HUDEP-2 (cell line): ENCODE results near the gene LCMT2.

Experiments used
- DNase-seq, 76 experiments: peaks; one replicate each; lab custom pipeline; 2025; ENCODE audit not compliant: unreplicated experiment in 76 of 76; lab: John Stamatoyannopoulos, UW

Gene LCMT2, protein sequence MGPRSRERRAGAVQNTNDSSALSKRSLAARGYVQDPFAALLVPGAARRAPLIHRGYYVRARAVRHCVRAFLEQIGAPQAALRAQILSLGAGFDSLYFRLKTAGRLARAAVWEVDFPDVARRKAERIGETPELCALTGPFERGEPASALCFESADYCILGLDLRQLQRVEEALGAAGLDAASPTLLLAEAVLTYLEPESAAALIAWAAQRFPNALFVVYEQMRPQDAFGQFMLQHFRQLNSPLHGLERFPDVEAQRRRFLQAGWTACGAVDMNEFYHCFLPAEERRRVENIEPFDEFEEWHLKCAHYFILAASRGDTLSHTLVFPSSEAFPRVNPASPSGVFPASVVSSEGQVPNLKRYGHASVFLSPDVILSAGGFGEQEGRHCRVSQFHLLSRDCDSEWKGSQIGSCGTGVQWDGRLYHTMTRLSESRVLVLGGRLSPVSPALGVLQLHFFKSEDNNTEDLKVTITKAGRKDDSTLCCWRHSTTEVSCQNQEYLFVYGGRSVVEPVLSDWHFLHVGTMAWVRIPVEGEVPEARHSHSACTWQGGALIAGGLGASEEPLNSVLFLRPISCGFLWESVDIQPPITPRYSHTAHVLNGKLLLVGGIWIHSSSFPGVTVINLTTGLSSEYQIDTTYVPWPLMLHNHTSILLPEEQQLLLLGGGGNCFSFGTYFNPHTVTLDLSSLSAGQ

DNA sequence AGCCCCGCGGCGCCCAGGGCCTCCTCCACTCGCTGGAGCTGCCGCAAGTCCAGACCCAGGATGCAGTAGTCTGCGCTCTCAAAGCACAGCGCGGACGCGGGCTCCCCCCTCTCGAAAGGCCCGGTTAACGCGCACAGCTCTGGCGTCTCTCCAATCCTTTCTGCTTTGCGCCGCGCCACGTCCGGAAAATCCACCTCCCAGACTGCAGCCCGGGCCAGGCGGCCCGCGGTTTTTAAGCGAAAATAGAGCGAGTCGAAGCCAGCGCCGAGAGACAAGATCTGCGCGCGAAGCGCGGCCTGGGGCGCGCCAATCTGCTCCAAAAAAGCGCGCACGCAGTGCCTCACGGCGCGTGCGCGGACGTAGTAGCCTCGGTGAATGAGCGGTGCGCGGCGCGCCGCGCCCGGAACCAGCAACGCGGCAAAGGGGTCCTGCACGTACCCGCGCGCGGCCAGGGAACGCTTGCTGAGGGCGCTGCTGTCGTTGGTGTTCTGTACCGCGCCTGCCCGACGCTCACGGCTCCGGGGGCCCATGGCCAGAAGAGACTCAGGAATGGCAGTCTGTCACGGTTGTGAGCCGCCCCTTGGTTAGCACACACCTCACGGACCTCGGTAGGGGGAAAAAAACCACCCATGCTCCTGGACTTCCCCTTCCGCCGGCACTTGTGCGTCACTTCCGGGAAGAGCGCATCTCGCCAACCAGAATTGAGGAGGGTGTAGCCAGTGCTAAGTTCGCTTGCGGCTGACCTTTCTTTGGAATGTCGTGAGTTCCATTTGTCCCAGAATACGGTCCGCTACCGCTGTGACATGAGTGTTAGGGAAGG is at the start of gene LCMT2:
Gene LCMT2 (minus strand): TSS at position 614 of the 820 bp plus-strand sequence. CDS start 84 bp downstream, at position 530.
- DNase-seq: peak; percentile 12 to 95 (median 83)

DNA sequence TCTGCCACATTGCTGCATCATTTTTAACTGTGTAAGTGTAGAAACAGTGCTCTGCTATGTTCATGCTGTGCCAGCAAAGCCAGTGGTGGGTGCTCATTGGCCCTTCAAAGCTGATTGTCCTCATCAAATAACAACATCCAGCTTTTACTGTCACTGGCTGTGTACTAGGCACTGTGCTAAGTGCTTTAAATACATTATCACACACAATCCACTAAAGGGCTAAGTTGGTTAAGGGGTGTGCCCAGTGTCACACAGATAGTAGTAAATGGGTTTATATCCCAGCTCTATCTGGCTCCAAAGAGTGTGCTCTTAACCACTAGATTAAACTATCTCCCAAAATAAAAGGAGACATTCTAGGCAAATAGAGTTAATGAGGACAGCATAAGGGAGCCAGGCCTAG is 48.2 kb upstream of the LCMT2 start:
- DNase-seq: peak in 4 of 76 experiments; percentile 2 to 24 (median 10)

DNA sequence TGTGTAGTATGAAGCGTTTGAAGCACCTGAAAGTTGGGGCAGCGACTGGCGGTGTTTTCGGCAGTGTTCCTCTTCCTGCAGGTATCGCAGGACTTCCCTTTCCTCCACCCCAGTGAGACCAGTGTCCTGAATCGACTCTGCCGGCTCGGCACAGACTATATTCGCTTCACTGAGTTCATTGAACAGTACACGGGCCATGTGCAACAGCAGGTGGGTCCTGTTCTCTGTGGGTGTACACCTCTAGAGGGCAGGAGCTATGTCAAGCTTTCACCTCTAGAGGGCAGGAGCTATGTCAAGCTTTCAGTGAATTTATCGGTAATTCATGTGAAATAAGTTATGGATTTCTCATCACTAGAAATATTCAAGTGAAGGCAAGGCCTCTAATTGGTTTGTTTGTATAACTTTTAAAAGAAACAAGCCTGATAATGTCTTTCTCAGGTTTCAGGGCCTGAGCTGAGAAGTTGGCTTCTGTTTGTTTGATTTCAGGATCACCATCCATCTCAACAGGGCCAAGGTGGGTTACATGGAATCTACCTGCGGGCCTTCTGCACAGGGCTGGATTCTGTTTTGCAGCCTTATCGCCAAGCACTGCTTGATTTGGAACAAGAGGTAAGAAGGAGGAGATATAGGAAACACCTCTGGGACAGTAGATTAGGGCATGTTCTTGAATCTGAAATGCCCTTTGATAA is 45.8 kb upstream of the LCMT2 start:
- DNase-seq: peak in 17 of 76 experiments; percentile 1 to 40 (median 20)

DNA sequence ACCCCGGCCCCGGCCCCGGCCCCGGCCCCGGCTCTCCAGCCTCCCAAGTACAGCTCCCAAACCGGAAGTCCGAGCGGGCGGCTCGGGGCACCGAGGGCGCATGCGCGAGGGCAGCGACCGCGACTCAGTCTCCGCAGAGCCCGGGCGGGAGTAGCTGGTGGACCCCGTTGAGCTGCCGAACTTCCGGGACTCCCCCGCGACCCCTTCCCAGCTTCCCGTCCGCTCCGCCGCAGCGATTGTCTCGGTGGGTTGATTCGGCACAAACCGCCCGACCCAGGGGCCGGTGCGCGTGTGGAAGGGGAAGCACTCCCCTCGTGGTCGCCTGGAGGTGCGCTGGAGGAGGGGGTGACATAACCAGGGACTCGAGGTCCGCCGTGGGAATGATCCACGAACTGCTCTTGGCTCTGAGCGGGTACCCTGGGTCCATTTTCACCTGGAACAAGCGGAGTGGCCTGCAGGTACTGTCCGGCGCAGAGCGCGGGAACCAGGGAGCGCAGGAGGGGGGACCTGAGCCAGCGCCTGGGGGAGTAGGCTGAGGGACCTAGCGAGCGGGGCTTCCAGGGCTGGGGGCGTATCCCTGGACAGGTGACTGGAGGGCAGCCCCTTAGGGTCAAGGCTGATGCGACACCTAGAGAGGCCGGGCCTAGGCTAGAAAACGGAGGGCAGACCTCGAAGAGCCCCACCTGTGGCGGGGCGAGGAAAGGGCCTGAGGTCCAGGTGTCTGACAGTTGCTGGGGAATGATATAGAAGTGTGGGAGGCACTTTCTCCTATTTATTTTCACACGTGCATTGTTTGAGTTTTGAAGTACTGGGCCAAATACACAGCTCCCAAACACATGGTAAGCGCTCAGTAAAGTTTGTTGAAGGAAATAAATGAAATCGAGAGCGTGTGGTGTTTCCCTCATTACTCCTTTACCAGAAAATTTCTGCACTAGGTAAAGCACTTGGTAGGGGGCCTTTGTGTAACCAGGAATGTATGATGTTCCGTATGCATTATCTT is 40.9 kb upstream of the LCMT2 start, which contains the start of the genes TUBGCP4 and ZSCAN29:
Gene TUBGCP4 (plus strand): TSS at position 127 of the 1,000 bp plus-strand sequence. CDS start 254 bp downstream, at position 381.
Gene ZSCAN29 (minus strand): TSS at position 69 of the 1,000 bp plus-strand sequence. CDS start 1,130 bp downstream, outside the sequence.
- DNase-seq: peak in 73 of 76 experiments; percentile 6 to 85 (median 64)

DNA sequence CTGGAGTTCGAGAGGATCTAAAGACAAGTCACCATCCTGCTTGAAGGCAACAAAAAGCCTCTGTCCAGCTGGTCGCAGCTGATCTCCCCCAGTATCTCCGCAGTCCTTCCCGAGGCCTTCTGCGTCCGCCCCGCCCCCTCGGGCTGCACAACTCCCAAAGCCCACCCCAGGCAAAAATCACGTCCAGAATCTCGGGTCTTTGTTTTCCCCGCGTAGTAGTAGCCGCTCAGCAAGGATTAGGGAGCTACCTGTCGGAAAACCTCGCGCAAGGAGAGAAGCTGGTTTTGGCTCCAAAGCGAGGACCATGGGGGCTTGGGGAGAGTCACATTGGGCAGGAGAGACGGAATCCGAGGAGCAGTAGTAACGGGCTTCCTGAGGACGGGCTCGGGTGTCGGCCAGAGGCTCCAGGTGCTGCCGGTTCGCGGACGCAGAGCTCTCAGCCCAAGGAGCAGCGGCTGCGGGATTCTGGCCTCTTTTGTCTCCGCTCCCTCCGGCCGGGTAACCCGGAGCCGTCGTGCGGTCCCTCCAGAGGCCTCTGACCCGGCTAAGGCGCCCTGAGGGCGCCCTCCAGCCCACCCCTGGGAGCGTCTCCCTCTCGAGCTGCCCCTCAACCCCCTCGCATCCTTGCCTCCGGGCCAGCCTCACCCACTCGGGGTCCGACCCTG is 40.1 kb upstream of the LCMT2 start:
- peak in 5 of 76 experiments; percentile 18 to 81 (median 44) for DNase-seq

DNA sequence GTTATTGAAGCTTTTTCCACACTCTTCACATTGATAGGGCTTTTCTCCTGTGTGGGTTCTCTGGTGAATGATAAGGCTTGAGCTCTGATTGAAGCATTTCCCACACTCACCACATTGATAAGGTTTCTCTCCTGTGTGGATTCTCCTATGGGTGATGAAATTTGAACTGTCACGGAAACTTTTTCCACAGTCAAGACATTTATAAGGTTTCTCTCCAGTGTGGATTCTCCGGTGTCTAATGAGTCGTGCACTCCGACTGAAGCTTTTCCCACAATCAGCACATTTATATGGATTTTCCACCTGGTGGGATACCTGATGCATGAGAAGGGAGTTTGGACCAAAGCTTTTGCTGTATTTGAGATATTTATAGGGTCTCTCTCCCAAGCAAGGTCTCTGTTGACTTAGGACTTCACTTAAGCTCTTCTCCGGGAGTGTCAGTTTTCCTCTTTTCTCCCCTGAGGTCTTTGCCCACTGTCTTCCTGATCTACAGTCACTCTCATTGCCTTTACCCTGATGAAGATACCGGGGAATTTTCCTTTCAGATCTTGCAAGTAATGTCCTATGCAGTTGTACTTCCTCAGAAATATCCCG is 31.0 kb upstream of the LCMT2 start:
- no peak for DNase-seq

DNA sequence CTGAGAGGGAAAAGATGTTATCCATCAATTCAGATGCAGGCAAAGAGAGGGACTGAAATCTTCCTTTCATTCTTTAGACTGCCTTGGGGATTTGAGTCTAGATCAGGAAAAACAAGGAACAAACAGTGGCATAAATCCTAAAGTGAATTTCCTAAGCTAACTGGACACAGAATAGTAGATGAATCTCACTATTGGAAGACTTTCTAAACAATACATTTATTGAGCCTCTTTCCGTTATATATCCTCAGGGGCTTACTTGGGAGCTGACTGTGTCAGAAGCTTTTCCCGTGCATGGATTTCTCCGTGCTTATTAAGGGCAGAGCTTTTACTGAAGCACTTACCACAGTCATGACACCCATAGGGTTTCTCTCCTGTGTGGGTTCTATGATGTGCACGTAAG is 30.4 kb upstream of the LCMT2 start:
- DNase-seq: no peak

DNA sequence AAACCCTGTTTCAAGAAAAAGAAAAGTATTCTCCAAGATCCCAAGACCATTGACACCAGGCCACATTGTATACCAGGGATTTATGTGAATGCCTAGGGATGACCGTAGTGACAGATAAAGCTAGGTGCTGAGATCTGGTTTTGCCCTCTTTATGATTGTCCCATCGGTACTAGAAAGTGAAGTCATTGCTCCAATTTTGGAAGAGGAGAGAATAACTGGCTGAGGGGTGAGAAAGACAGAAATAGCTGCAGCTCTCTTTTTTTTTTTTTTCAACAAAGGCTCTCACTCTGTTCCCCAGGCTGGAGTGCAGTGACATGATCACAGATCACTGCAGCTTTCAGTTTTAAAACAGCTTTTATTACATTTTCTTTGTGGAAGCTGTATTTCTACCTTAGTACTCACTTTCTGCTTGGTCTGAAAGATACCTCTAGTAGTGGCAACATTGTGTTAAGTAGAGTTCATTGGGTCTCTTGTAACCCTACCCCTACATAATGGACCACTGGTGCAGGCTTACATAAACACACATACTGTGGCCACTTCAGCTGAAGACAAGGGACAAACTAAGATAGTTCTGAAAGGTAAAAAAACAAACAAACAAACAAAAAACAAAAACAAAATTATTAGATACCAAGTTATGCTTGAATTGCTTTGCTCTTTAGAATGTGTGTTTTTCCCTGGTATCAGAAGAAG is 22.5 kb upstream of the LCMT2 start:
- no peak for DNase-seq

DNA sequence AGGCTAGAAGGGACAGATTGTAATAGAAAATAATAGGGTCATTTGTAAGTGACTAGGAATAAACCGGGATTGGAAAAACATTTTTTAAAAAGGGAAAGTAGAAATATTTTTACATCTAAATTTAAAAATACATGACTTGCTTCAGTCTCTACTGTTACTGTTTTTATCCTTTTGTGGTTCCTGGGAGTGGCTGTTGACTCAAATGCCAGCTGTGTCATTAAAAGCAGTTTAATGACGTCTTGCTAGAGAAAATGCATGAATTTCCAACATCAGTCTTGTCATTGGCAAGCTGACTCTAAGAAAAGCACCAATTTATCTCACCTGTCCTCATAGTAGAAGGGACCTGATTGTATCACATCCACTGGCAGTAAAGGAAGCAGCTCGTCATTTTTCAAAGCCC is 16.7 kb upstream of the LCMT2 start:
- no peak for DNase-seq

DNA sequence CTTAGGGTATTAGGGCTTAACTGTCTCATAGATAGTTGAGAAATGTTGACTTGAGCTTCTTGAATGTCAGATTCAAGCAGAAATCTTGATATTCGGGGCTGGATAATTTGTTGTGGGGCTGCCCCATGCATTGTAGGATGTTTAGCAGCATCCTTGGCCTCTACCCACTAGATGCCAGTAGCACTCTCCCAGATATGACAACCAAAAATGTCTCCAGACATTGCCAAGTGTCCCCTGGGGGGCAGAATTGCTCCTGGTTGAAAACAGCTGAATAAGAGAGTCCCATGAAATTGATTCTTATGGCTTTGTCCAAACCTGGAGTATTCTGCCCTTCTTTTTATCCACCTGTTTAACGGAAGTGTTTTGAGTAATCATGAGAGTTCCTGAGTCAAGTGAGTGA is 15.9 kb upstream of the LCMT2 start:
- DNase-seq: peak in 14 of 76 experiments; percentile 0 to 26 (median 10)

DNA sequence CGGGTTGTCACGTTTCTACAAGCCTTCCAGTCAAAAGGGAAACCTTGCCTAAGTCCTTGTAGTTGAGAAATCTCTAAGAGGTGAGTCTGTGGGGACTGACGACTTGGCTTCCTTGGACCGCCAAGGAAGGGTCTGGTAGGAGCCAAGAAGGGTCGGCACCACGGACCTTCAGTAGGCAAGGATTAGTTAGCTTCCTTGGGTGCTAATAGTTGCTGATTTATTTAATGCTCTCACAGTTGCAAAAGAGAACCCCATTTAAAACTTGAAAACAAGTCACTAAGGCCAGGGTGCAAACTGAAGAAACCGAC is 361 bp upstream of the LCMT2 start:
- DNase-seq: no peak

DNA sequence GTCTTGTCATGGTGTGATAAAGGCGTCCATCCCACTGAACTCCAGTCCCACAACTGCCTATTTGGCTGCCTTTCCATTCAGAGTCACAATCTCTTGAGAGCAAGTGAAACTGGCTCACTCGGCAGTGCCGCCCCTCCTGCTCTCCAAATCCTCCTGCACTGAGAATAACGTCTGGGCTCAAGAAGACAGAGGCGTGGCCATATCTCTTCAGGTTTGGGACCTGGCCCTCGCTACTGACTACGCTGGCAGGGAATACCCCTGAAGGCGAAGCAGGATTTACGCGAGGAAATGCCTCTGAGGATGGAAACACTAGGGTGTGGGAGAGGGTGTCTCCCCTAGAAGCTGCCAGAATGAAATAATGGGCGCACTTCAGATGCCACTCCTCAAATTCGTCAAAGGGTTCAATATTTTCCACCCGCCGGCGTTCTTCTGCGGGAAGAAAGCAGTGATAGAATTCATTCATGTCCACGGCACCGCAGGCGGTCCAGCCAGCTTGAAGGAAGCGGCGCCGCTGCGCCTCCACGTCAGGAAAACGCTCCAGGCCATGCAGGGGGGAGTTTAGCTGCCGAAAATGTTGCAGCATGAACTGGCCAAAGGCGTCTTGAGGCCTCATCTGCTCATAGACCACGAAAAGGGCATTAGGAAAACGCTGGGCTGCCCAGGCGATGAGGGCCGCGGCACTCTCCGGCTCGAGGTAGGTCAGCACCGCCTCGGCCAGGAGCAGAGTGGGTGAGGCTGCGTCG is 985 bp downstream of the LCMT2 start:
- peak in 25 of 76 experiments; percentile 2 to 40 (median 16) for DNase-seq

DNA sequence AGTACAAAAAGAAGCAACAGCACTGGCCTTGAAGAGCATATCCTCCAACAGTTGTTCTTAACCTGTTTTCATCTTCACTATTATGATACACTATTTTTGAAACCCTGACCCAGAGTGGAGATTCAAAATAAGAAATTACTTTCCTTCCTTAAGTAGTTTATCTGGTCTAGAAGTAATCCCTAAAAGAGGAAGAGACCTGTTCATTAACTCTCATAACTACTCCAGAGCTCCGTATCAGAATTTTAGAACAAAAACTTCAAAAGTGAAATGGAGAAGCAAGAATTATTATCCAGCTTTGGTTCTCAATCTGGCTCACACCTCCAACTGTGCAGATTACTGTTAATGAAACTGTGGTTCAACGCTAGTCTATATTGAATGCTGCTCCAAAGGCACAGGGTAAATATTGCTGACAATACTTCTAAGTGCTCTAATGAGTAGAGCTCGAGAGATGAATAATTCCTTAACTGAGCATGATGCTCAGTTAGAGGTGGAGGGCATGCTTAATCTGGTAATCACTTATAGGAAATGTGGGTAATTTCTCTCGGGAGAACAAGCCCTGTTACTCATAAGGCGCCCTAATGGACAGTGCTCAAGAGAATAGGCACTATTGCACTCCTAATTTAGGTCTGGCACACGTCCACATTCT is 5.2 kb downstream of the LCMT2 start:
- DNase-seq: no peak

DNA sequence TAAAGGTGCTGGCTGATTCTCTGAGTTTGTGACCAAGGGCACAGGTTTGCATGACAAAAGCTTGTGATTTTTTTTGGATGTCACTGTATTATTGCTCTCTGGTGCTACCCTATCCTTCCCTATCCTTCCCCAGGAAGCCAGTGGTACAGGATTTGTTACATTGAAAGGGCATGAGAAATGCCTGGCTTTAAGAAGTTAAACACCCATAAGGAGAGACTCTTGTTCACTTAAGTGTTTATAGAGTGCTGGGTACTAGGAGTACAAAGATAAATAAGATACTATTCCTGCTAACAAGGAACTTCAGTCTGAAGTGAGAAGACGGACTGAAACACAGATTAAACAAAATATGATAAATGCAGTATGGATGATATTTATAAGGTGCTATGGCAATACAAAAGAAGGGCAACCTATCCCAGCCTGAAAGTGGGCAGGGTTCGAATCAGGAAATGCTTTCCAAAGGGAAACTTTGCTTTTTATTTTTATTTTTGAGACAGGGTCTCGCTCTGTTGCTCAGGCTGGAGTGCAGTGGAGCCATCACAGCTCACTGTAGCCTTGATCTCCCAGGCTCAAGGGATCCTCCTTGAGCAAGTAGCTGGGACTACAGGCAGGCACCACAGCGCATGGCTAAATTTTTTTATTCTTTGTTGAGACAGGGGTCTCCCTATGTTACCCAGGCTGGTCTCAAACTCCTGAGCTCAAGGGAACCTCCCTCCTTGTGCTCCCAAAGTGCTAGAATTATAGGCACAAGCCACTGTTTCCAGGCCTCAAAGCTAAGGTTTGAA is 11.2 kb downstream of the LCMT2 start:
- no peak for DNase-seq

DNA sequence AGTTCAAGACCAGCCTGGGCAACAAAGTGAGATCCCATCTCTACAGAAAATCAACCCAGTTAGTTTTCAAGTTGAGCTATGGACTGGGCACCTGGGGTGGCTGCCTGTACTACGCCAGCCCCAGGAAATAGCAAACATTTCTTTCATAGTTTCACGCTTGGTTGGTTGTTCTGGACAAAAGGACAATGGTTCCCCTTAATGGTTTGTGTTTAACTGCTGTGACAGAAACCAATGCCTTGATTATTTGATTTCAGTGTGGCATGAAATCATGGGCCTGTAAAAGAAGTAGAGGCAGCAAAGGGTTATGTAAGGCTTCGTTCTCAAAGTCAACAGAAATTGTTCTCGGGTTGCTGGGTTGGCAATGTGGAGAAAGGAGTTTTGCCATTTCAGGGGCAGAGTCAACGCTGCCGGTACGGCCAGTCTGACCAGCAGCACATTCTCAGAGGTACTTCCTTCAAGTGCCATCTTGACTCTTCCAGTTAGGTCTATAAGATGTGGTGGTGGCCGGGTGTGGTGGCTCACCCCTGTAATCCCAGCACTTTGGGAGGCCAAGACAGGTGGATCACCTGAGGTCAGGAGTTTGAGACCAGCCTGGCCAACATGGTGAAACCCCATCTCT is 12.7 kb downstream of the LCMT2 start:
- no peak for DNase-seq
